Measurements from ENCODE around the gene BEND2.

The BEND2 gene

GRCh38 chrX:18136816-18137215, 83.9 kb downstream of the BEND2 start:
- no peak overlapping the region for H3K4me3 ChIP-seq (ENCODE audit: low read length)
- no peak for DNase-seq (ENCODE audit: low read depth)
- no peak overlapping the region for H3K9ac ChIP-seq (ENCODE audit: low read length)

GRCh38 chrX:18133605-18134004, 87.1 kb downstream of the BEND2 start:
- H3K9ac ChIP-seq (ENCODE audit: low read length): no peak overlapping the region
- H3K36me3 ChIP-seq (ENCODE audit: control insufficient read depth, insufficient read depth, low read length, severe bottlenecking): no peaks in the 10 kb centered on the region

More at GRCh38 chrX:18136816-18137215, 83.9 kb downstream of the BEND2 start:
- Histone ChIP-seq H3K9me3 (ENCODE audit: control insufficient read depth, low read length) (no peaks in the 10 kb centered on the region), H3K36me3 (ENCODE audit: control insufficient read depth, insufficient read depth, low read length, severe bottlenecking) (no peaks in the 10 kb centered on the region), H3K27me3 (replicated peaks; ENCODE audit: control insufficient read depth, insufficient read depth, low read length) (peaks cover 20% of the 10 kb centered on the region), H3K4me1 (ENCODE audit: control insufficient read depth, insufficient read depth, low read length) (no peaks in the 10 kb centered on the region)

GRCh38 chrX:18129690-18130089, 91.0 kb downstream of the BEND2 start:
- H3K27me3 ChIP-seq (replicated peaks; ENCODE audit: control insufficient read depth, insufficient read depth, low read length): peaks cover 4% of the 10 kb centered on the region

More at GRCh38 chrX:18133605-18134004, 87.1 kb downstream of the BEND2 start:
- no peak overlapping the region for H3K4me3 ChIP-seq (ENCODE audit: low read length)
- no peak for DNase-seq (ENCODE audit: low read depth)
- no peaks in the 10 kb centered on the region for H3K4me1 ChIP-seq (ENCODE audit: control insufficient read depth, insufficient read depth, low read length)
- H3K27me3 ChIP-seq (replicated peaks; ENCODE audit: control insufficient read depth, insufficient read depth, low read length): peaks cover 20% of the 10 kb centered on the region
- no peaks in the 10 kb centered on the region for H3K9me3 ChIP-seq (ENCODE audit: control insufficient read depth, low read length)

GRCh38 chrX:18126971-18127370, 93.7 kb downstream of the BEND2 start:
- no peak for DNase-seq (ENCODE audit: low read depth)
- Histone ChIP-seq H3K9ac (ENCODE audit: low read length) (no peak overlapping the region), H3K27me3 (replicated peaks; ENCODE audit: control insufficient read depth, insufficient read depth, low read length) (peaks cover 8% of the 10 kb centered on the region), H3K4me3 (ENCODE audit: low read length) (no peak overlapping the region), H3K36me3 (ENCODE audit: control insufficient read depth, insufficient read depth, low read length, severe bottlenecking) (no peaks in the 10 kb centered on the region), H3K4me1 (ENCODE audit: control insufficient read depth, insufficient read depth, low read length) (no peaks in the 10 kb centered on the region), H3K9me3 (ENCODE audit: control insufficient read depth, low read length) (no peaks in the 10 kb centered on the region)

More at GRCh38 chrX:18129690-18130089, 91.0 kb downstream of the BEND2 start:
- Histone ChIP-seq H3K9me3 (ENCODE audit: control insufficient read depth, low read length) (no peaks in the 10 kb centered on the region), H3K9ac (ENCODE audit: low read length) (no peak overlapping the region), H3K4me1 (ENCODE audit: control insufficient read depth, insufficient read depth, low read length) (no peaks in the 10 kb centered on the region), H3K36me3 (ENCODE audit: control insufficient read depth, insufficient read depth, low read length, severe bottlenecking) (no peaks in the 10 kb centered on the region), H3K4me3 (ENCODE audit: low read length) (no peak overlapping the region)
- DNase-seq (ENCODE audit: low read depth): no peak

GRCh38 chrX:18119856-18120255, 100.8 kb downstream of the BEND2 start:
- peaks cover 17% of the 10 kb centered on the region for H3K9me3 ChIP-seq (ENCODE audit: control insufficient read depth, low read length)
- H3K27me3 ChIP-seq (replicated peaks; ENCODE audit: control insufficient read depth, insufficient read depth, low read length): peaks cover 6% of the 10 kb centered on the region
- no peak for DNase-seq (ENCODE audit: low read depth)
- H3K9ac ChIP-seq (ENCODE audit: low read length): no peak overlapping the region
- no peaks in the 10 kb centered on the region for H3K36me3 ChIP-seq (ENCODE audit: control insufficient read depth, insufficient read depth, low read length, severe bottlenecking)
- no peak overlapping the region for H3K4me3 ChIP-seq (ENCODE audit: low read length)
- H3K4me1 ChIP-seq (ENCODE audit: control insufficient read depth, insufficient read depth, low read length): no peaks in the 10 kb centered on the region
